Activated B cell treated with CpG ODN at 0.5 μM for 24 hours (primary cell): ENCODE data around the gene PFKFB3. TPM values are rescaled to one million over a fixed set of nuclear protein-coding genes. Genes with fewer than 3 reads are reported as not detected.
"Not testable (repeated sequence)": the region's sequence is repeated elsewhere in the genome, so short reads cannot be mapped to it uniquely, and the experiment has no call there.

Experiments used
- ATAC-seq: fragments of 200-7000 bp; cut with Tn5 transposase; one replicate; pipeline ENCODE4 v1.10.0; 2021; ENCODE audit warnings: low read depth, mild to moderate bottlenecking, moderate library complexity
- CTCF ChIA-PET: fragments of 350-600 bp; sonication (Branson Sonifier 250); formaldehyde crosslinking; loops from one replicate; lab custom pipeline; 2021; ENCODE audit warnings: antibody characterized with exemption; lab: Charles Lee
- POLR2A ChIA-PET: fragments of 350-600 bp; sonication (Branson Sonifier 250); formaldehyde crosslinking; loops from one replicate; lab custom pipeline; 2021; ENCODE audit warnings: antibody characterized with exemption; lab: Charles Lee
- DNase-seq: peaks from one replicate; pipeline ENCODE4 v3.0.0; 2022
- H3K27ac Mint-ChIP-seq: one replicate; pipeline ENCODE4 v1.8.0; 2020; ENCODE audit warnings: mixed read lengths
- H3K27me3 Mint-ChIP-seq: one replicate; pipeline ENCODE4 v1.8.0; 2021; ENCODE audit warnings: mixed read lengths
- H3K36me3 Mint-ChIP-seq: one replicate; pipeline ENCODE4 v1.8.0; 2021; ENCODE audit warnings: low read depth, mixed read lengths
- H3K4me1 Mint-ChIP-seq: one replicate; pipeline ENCODE4 v1.8.0; 2021; ENCODE audit warnings: mixed read lengths
- H3K4me3 Mint-ChIP-seq: one replicate; pipeline ENCODE4 v1.8.0; 2020; ENCODE audit warnings: mild to moderate bottlenecking, mixed read lengths
- H3K9me3 Mint-ChIP-seq: one replicate; pipeline ENCODE4 v1.8.0; 2020; ENCODE audit warnings: mixed read lengths
- intact Hi-C: fragments of 100-400 bp; cut with micrococcal nuclease; formaldehyde crosslinking; loops from one replicate; pipeline ENCODE4 v1.15.1; 2024
- total RNA-seq: library from RNA; stranded (reverse); gene quantifications from 2 replicates; pipeline ENCODE4 v1.2.3, GENCODE V29; 2022
- TF ChIP-seq, protein P1 (sequence below): fragments of 200-600 bp; IDR thresholded peaks from one replicate; pipeline ENCODE4 v1.8.0; 2022; ENCODE audit warnings: antibody characterized with exemption, mild to moderate bottlenecking

Gene PFKFB3
- total RNA-seq, 1 donor from 2014 or later = 105 TPM

DNA sequence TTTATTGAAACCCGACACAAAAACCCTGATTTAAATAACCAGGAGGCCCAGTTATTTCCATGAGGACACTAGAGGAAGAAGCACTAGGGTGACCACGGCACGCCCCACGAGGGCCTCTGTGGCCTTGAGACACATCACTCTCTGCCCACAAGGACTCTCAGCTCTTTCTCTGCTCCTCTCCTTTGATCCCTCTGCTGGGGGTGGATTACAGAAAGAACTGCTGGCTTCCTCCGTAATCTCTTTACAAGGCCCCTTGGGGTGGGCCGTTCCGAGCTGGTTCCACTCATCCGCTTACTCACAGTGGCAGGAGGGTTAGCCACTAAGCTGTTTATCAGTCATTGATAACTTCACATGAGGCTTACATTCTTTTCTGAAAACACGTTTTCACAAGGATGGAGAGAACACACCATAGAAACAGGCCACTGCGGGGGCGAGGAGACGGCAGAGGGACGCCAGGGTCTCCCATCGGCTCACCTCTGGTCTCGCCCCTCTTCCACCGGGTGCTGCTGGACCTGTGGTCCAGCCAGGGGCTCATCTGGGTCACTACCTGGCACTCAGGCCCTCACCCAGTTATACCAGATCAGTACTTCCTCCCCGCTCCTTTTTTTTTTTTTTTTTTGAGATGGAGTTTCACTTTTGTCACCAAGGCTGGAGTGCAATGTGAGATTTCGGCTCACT lies 17.6 kb upstream of the PFKFB3 start:
- H3K4me3 Mint-ChIP-seq = no peak overlapping the region

DNA sequence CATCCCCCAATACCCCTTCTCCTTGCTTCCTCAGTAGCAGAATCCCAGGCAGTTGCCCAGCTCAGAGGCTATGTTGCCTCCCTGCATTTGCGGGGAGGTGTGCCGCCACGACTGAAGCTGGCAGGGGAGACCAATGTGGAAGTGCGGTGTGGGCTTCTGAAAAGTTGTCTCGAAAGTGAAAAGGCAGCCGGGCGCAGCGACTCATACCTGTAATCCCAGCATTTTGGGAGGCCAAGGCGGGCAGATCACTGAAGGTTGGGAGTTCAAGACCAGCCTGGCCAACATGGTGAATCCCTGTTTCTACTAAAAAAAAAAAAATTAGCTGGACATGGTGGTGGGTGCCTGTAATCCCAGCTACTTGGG lies 15.9 kb upstream of the PFKFB3 start:
- Mint-ChIP-seq H3K4me3 (no peak overlapping the region), H3K4me1 (no peaks in the 10 kb centered on the region), H3K36me3 (no peaks in the 10 kb centered on the region), H3K27me3 (no peaks in the 10 kb centered on the region), H3K9me3 (no peaks in the 10 kb centered on the region), H3K27ac (no peak overlapping the region)
- CTCF ChIA-PET = interaction anchor here (1.4 kb wide), 1 partner anchor 16 kb away, joined by 3 read pairs; the partner anchor contains the start of gene PFKFB3
- ATAC-seq (no peak), DNase-seq (no peak)
- intact Hi-C loops = no loop called here
- POLR2A ChIA-PET = no interaction called here
- TF ChIP-seq, protein P1, sequence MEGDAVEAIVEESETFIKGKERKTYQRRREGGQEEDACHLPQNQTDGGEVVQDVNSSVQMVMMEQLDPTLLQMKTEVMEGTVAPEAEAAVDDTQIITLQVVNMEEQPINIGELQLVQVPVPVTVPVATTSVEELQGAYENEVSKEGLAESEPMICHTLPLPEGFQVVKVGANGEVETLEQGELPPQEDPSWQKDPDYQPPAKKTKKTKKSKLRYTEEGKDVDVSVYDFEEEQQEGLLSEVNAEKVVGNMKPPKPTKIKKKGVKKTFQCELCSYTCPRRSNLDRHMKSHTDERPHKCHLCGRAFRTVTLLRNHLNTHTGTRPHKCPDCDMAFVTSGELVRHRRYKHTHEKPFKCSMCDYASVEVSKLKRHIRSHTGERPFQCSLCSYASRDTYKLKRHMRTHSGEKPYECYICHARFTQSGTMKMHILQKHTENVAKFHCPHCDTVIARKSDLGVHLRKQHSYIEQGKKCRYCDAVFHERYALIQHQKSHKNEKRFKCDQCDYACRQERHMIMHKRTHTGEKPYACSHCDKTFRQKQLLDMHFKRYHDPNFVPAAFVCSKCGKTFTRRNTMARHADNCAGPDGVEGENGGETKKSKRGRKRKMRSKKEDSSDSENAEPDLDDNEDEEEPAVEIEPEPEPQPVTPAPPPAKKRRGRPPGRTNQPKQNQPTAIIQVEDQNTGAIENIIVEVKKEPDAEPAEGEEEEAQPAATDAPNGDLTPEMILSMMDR = no peak

More for the DNA sequence above, 17.6 kb upstream of the PFKFB3 start:
- ChIA-PET POLR2A (interaction anchor here (0.7 kb wide), 1 partner anchor 17 kb away, joined by 5 read pairs; the partner anchor contains the start of gene PFKFB3), CTCF (no interaction called here)
- no peaks in the 10 kb centered on the region for H3K27me3 Mint-ChIP-seq
- H3K4me1 Mint-ChIP-seq = no peaks in the 10 kb centered on the region
- ATAC-seq (no peak), DNase-seq (no peak)
- intact Hi-C loops = no loop called here
- TF ChIP-seq, protein P1 = no peak
- H3K27ac Mint-ChIP-seq = no peak overlapping the region
- H3K36me3 Mint-ChIP-seq = no peaks in the 10 kb centered on the region
- no peaks in the 10 kb centered on the region for H3K9me3 Mint-ChIP-seq

DNA sequence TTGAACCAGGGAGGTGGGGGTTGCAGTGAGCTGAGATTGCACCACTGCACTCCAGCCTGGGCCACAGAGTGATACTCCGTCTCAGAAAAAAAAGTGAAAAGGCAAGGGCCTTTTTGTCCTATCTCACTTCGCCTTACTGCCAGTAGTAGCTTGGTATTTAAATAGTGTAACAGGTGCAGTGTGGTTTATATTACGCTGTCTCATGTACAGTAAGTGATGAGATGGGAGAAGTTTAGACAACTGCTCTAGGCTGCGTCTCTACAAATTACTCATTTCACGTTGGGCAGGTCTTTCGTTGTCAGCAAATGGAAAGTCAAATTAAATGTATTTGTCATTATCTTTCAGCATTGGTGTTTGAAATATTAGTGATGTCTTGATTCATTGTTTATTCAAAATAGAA lies 15.5 kb upstream of the PFKFB3 start:
- intact Hi-C loops = no loop called here
- H3K4me3 Mint-ChIP-seq = no peak overlapping the region
- H3K4me1 Mint-ChIP-seq = peaks cover 2% of the 10 kb centered on the region
- no peaks in the 10 kb centered on the region for H3K36me3 Mint-ChIP-seq
- CTCF ChIA-PET = interaction anchor here (1.4 kb wide), 1 partner anchor 15 kb away, joined by 3 read pairs; the partner anchor contains the start of gene PFKFB3
- no peaks in the 10 kb centered on the region for H3K9me3 Mint-ChIP-seq
- POLR2A ChIA-PET = no interaction called here
- TF ChIP-seq, protein P1 = no peak
- ATAC-seq (peak; percentile 18), DNase-seq (no peak)
- no peak overlapping the region for H3K27ac Mint-ChIP-seq
- no peaks in the 10 kb centered on the region for H3K27me3 Mint-ChIP-seq

DNA sequence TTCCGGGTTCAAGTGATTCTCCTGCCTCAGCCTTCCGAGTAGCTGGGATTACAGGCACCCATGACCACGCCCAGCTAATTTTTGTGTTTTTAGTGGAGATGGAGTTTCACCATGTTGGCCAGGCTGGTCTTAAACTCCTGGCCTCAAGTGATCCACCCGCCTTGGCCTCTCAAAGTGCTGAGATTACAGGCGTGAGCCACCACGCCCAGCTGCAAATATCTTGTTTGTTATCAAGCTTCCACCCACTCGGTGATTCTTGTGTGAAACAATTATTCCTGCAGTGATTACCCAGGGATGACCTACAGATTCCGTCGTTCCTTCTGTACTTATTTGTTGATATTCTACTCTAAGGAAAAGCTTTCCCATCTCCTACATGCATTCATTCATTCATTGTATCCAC lies 12.7 kb upstream of the PFKFB3 start:
- H3K27ac Mint-ChIP-seq, H3K4me3 Mint-ChIP-seq, DNase-seq, POLR2A ChIA-PET, H3K4me1 Mint-ChIP-seq, H3K9me3 Mint-ChIP-seq, H3K27me3 Mint-ChIP-seq, H3K36me3 Mint-ChIP-seq, ATAC-seq, intact Hi-C loops: not testable (repeated sequence)
- CTCF ChIA-PET = interaction anchor here (1.7 kb wide), 1 partner anchor 212 kb away, joined by 6 read pairs; no protein-coding TSS in a partner anchor

DNA sequence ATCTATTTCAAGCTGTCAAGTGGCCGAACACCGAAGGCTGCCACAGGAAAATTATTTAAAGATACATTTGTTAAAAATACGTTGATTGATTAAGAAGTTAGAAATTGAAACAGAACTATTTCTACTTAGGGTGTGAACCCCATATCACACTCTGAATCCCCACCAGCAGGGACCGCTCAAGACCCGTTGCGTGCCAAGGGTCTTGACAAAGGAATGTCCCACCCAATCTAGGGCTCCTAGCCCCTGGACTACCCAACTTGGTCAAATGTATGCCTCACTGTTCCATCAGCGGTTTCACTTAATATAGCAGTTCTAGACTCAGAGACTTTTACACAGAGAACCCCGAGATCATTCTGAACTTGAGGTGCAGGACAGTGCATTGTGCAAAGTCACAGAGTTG lies 11.6 kb upstream of the PFKFB3 start:
- DNase-seq (no peak), ATAC-seq (no peak)
- H3K4me3 Mint-ChIP-seq = no peak overlapping the region
- intact Hi-C loops = no loop called here
- H3K27ac Mint-ChIP-seq = no peak overlapping the region
- H3K27me3 Mint-ChIP-seq = no peaks in the 10 kb centered on the region
- peaks cover 2% of the 10 kb centered on the region for H3K36me3 Mint-ChIP-seq
- H3K9me3 Mint-ChIP-seq = no peaks in the 10 kb centered on the region
- ChIA-PET POLR2A (interaction anchor here (0.9 to 1.2 kb wide), 2 partner anchors 10 to 11 kb away, joined by 4 read pairs; partner anchors contain the start of gene PFKFB3), CTCF (interaction anchor here (1.7 kb wide), 1 partner anchor 211 kb away, joined by 6 read pairs; no protein-coding TSS in a partner anchor)
- peaks cover 6% of the 10 kb centered on the region for H3K4me1 Mint-ChIP-seq
- TF ChIP-seq, protein P1 = no peak
